Measurements from ENCODE around the gene PDE5A.
"Not testable (repeated sequence)": the region's sequence is repeated elsewhere in the genome, so short reads cannot be mapped to it uniquely, and the experiment has no call there.

PDE5A gene

DNA sequence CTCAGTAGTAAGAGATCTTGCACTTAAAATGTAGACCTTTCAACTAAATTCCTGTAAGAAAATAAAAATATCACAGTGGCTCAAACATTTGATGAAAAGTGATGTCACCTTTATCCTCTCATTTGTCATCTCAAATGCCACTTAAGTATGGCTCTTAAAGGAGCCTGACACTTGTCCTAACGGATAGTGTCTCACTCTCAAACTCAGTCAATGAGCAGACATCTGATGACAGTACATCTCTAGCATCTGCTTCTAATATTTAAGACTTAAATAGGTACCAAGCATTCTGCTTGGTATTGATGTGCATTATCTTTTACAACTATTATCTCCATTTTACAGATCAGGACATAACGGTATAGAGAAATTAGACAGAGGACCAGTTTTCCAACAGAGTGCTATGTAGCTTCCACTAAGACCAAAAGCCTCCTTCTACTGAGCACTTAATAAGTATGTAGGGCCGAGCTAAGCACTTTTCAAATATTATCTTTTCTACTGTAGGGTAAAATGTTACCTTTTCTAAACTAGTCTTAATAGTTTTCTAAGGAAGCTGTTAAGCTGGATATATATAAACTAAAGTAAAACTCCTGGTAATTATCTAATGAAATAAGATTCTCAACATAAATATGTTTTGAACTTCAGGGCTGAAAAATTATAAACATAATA is 110.2 kb downstream of the PDE5A start:
- no peak for DNase-seq

DNA sequence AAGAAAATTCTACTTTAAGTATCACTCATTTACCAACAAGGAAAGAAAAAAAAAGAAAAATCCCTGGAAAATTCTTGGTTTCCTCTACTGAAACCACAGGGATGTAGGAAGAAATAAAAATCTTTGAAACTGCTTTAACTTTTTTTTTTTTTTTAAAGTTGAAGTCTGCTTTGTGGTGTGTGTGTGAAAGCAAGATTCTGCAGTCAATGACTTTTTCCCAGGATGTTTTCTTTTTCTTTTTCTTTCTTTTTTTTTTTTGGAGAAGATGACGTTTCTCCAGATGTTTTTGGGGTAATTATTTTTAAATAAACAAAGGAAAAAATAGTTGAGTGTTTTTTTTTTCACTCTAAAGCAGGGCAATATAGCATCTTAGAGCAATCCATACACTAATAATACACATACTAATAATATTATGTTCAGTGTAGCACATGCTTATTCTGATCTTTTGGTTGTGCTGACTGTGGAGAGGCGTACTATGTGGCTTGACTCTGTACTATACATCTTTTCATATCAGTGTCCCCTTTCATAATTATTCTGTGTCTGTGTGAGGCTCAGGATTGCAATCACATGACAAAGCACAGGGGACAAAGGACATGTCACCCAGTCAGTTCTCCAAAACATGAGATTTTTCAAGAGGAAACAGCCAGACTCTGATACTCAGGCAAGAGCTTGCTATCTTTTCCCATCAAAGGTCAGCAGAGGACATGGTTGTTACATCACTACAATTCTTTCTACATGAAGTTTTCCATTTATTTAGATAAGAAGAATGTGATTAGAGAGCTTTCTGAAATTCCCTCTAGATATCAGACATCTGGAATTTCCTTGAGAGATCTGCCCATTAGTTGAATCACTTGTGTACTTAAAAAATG is 111.0 kb downstream of the PDE5A start:
- DNase-seq, result no peak

DNA sequence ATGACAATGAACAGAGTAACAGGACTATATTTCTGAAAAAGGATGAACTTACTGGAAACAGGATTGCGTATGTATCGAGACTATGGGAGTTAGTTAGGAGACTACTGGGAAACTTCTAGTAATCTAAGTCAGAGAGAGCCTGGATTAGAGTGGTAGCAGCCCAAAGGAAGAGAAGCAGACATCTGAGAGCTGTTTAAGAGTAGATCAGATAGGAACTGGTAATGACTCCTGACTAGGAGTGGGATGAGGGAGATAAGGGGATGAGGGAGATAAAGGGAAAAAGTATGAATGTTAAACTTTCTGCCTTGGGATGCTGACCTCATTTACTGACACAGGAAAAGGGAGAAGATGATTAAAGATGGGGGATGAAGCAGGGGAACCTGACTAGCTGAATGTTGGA is 116.2 kb downstream of the PDE5A start:
- DNase-seq, result no peak

DNA sequence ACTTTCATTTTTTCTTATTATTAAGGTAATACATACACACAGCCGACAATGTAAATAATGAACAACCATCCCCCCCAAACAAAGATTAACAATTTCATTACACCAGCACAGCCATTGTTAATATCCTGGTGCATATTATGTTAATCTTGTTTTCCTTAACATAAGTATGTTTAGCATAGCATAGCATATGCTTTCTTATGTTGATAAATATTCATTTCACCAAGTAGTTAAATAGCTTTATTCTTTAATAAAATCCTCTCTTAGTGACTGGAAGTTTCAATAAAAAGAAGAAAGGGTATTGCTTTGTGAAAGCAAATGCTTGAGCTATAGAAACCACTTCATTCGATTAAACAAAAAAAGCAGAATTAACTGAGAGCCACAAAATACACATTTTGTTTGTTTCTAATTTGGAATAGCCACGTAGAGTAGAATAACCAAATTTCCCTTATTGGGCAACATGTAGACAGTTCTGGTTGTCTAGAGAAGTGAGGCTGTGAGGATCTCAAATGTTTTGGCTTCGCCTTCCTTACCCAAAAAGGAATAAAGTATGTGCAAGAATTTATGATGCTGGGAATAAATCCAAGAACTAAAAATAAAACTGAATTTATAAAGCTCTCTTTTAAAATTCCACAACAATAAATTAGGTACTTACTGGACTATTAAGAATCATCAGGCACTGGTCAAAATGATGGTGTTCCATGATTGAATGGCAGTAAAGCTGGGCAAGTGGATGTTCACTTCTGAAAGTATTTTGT is 118.0 kb downstream of the PDE5A start:
- DNase-seq, result no peak

DNA sequence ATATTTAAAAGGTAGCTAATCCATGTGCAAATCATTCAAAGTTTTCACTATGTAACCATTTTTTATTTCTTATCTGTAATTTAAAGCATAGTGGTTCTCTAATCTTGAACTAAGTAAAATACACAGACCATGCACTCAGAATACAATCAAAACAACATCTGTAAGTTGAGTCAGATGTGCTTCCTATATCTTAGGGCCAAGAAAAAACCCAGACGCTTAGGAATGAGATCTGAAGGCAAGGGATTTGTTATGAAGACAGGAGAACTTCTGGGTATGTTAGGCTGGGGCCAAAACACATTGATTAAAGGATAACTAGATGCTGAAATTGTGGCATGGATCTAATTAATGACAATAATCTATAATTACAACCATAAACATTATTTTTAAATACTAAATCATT is 120.3 kb downstream of the PDE5A start:
- no peak for DNase-seq

DNA sequence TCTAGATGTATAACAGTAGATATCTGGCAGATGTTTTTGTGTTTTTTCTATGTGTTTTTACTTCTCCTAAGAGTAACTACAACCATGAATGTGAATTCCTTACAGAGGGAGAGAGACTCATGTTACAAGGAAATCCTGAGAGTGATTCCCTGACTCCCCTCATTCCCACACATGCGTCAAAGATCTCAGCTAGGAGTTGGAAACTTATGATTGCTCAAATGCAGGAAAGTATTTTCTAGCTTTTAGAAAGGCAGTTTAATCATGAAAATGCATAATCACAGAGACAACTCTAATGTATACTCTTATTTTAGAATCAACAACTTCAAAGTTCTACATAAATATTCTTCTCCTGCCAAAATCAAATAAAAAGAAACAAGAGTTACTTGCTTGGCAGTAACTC is 121.8 kb downstream of the PDE5A start:
- no peak for DNase-seq

DNA sequence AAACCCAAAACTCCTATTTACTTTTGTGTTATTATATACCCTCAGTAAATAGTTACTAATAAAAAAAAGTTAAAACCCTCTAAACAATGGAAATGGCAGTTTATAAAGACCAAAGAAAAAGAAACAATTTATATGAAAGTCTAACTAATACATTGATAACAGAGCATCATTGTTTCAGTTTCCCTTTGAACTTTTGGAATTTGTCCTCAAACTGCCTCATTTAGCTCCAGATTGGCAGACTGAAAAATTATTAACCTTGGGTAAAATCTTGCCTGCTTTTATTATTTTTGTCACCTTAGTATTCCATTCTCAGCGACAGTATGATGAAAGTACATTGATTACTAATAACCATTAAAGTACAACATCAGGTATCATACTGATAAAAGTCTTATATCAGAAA is 124.0 kb downstream of the PDE5A start:
- DNase-seq, result no peak

DNA sequence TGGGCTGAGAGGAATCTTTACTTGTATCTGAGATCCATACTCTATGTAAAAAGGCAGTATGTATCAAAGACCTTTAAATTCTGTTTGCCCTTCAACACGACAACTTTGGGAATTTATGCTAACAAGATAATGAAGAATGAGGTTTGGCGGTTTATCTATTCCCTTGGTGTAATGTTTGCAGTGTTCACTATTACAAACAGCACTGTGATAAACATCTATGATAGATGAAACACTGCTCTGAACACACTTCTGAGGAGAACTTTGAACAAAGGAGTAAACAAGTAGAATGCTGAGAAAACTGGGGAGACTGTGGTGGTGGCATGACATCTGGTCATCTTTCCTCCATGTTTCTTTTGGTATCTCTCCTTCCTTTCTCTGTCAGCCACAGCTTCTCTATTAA is 126.9 kb downstream of the PDE5A start:
- DNase-seq, result no peak

DNA sequence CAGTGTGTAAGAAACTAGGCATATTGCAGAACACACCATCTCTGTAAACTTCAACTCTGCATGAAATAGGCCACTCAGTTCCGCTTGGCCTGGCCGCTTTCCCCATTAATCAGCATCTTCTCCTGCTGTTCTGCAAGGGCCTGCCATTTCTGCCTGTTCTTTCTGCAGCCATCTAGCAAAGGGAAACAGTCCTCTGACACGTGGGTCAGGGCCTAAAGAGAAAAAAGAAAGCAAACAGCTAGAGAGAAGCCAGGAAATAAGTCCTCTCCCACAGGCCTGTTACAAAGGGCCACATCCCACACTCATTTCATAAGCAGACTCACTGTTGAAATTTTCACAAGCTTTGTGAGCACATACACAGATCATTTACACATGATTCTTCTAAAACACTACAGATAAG is 130.1 kb downstream of the PDE5A start:
- no peak for DNase-seq

DNA sequence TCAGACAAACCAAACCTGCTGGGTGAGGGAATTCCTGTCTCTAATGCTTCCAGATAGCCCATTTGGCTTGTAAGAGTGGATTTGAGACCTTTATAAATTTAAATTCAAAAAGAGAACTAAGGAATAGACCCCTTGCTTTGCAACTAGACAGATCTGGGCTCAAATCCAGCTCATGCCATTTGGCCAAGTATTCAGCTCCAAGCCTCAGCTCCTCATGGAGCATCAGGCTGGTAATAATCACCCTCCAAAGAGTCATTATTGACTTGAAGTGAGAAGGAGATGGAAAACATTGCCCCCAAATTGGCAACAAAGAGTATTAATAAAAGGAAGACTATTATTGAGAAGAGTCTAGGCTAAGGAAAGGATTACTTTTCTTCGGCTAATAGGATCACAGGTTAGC is 134.7 kb downstream of the PDE5A start:
- no peak for DNase-seq

DNA sequence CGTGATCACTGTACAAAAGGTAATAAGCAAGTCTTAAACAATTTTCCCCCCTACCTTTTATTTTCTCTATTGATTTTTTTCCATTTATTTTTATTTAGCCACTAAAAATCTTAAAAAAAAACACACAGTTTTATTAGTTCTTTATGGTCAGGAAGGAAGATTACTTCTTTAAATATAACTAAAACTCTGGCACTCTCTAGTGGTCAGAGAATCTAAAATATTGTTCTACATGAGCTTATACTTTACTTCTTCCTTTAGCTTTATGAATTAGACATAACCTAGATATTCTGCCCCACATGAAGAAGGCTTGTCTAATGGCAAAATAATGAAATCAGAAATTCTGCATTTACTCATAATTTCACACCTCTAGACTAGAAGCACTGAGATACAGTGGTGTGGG is 135.2 kb downstream of the PDE5A start:
- DNase-seq, result no peak

DNA sequence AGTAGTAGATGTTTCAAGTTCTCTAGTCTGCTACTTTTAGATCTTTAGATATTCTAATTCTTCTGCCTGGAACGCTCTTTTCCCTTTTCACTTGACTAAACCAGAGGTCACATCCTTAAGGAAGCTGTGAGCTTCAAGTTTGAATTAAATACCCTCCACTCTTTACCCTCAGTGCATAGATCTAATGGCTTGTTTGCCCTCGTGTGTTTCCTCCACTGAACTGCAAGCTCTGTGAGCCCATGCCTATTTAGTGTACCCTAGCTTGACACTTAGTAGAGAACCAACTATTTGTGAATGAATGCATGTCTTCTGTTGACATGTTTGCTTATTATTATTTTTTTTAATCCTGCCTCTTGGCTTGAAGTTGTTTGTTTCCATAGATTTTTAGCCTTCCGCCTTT is 138.3 kb downstream of the PDE5A start:
- DNase-seq, result no peak

DNA sequence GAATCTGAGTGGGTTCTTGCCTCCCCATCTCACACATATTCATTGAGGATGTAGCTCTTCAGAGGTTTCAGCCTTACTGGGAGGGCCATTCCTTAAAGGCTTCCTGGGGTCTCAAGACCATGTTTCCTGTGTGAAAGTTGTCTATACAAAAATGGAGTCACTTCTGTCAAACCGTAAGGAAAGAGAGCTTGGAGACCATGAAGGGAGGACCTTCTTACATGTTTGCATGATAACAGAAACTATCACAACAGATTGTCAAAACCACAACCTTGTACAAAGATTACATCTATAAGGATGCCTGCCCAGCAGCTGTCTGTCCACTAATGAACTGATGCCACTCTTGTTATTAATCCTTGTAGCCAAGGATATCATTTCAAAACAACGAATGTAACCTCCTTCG is 139.3 kb downstream of the PDE5A start:
- DNase-seq, result no peak

DNA sequence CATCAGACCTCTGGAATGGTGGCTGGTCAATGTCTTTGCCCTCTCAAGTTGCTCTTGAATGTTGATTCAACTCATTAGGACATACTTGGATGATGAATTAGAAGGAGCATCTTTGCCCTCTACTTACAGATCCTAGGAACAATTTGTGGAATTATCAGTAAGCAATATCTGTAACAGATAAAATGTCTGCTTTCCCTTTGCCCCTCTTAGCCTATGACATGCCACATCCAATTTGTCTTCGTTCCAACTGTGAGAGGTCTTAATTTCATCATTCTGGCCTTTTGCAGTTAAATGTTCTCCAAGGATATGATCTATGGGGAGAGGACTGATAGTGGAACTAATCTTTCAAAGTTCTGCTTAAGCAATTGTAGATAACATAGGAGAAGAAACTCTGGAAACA is 148.3 kb downstream of the PDE5A start:
- no peak for DNase-seq

DNA sequence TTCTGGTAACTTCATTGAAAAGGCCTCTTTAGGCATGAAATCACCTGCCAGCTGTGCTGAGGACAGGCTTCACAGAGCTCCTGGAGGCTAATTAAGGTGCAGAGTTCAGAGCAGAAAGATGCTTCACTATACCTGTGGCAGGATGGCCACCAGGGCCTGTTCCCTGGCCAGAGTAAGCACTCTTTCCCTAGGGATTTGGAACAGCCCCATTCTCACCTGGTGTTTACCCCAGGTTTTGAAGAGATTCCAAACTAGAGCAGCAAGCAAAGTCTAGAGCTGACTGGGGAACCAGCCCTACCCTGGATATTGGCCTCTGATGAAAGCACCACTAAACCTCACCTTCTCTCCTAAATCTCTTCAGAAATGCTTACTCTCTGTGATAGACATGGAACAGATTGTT is 148.8 kb downstream of the PDE5A start:
- DNase-seq, result no peak

DNA sequence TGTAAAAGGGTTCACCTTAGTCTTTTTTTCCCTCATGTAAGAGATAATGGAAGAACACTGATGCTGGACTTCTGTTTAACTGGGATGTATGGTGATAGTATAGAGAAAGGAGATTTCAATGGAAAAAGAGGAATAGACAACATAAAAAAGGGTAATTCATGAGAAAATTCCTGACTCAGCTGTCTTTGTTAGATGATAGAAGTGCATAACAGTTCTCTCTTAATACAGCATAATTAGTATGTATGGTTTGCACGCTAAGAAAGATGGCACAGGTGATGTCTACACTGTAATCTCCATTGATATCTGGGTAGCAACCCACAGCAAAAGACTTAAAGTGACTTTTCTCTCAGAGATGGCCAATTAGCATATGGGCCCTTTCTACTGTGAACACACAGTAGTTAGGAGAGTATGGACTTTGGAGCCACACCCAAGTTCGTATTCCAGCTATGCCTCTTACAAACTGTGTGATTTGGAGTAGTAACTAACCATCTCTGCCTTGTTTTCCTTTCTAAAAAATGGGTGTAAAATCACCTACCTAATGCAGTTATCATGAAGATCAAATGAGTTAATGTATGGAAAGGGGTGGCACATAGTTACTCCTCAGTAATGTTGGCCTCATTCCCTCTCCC is 149.3 kb downstream of the PDE5A start:
- no peak for DNase-seq

DNA sequence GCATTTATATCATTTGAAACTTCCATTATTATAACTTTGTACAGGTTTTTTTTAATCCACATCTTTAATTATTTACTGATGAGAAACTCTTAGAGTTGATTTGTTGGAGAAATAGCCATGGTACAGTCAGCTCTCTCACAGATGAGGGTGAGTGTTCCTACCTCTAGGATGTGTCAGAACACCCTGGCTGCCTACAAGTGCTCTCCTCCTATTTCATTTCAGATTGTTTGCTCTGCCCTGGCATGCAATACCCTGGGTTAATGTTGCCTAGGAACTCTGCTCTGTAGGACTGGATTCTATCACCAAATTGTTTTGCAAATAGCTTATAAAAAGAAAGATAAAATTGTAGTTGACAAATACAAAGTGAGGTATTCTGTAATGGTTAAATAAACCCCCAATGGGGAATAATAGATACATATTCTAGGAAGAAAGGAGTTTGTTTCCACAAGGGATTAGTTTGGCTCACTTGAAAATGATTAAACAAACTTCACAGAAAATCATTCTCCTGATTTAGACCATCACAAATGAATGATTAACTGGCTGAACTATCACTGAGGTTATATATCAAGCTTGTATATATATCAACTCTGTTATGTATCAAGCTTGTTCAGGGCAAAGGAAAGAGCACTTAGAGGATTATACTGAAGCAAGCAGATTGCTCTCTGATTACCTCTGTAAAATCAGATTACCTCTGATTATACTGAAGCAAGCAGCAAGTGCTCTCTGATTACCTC is 150.0 kb downstream of the PDE5A start:
- DNase-seq, result no peak

DNA sequence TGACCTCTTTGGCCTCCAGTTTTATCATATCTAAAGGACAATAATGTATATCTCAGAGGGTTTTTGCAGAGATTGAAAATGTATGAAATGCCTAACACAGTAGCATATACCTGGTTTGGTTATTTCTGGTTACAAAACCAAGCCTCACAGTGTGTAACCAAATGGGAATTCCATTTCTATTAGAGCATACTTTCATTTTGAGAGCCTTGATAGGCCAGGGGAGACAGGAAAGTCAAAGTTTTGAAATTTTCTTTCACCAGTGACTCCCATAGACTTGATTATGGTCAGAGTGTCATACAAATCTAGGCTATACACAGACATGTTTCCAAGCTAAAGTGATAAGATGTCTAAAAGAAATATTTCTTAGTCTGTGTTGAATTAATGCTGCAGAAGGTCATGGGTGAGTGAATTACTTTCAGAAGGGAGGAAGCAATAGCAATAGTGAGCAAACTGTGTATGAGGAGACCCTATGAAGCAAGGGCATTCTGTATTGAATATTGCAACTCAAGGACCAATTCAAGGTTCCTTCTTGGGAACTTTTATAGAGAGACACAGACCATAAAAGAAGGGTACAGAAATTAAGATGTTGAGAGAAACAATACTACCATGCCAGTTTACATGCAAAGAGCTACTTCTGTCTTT is 151.1 kb downstream of the PDE5A start:
- DNase-seq, result no peak

DNA sequence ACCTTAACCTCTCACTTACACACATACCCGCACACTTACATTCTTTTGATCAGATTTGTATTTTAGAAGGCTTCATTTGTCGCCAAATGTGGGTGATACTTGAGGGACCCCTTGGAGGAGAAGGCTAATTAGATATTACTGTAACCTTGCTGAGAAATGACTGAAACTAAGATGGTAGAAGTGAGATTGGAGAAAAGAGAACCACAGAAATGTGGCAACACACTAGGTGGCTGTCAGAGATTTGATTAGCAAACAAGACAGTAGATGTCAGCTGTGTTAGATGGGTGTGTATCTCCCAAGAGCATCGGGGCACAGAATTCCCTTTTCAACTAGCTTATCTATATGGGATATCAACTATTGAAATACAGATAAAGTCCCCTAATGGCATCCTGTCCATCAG is 157.3 kb downstream of the PDE5A start:
- no peak for DNase-seq

DNA sequence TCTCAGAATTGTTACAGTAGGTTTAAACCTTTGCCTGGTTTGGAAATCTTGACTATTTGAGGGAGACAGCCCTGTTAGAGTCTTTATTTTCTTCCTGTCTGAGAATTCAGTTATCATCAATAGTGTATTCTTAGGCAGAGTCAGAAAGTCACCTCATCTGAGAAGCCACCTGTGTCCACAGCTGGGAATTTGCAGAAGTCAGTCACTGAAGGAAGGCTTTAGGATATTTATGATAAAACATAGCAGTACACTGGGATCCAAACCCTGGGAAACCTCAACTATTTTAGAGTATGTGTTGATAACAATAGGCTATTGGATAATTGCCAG is 157.9 kb downstream of the PDE5A start:
- not testable (repeated sequence) for DNase-seq

DNA sequence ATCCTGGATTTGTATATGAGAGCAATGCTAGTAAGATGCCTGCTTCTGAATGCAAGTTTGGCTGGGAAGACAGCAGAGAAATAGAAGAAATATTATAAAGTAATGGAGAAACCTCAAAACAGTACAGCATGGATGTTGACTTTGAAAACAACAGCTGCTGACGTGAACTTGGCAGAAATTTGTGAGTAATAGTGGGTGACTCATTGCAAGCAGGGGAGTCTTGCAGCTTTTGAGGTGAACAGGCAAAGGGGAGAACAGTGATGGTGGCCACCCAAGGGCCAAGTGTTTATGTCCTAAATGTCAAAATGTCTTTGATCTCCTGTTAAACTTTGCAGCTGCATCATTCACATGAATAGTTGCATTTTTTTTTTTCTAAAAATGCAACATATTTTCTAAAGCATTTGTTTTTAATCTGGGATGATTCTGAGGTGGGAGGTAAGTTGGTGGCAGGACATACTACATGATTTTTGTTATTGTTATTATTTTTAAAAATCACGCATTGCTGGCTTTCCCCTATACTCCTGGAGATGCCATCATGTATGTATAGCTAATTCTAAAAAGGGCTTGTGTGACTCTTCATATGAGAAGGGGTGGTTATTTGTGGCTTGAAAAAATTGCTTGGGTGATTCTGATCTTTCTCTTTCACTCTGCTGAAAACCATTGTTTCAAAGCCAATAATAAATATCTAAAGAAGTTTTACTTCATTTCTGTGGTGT is 158.4 kb downstream of the PDE5A start:
- not testable (repeated sequence) for DNase-seq

DNA sequence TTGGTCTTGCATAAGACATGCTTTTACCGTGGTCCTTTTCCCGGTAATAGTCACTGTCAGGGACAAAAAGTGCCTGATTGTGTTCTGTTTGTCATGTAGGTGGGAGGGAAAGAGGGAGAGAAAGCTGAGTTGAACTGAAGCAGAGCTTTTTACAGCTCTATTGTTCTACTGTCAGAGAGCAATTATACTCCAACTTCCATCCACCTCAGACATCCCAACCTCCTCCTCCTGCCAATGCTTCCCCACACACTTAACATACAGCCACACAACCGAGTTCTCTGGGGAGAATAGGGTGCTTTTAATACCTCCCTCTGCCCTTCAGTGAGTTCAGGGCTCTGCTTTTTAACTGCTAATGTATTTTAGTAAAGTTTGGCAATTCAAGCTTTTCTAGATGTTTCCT is 159.6 kb downstream of the PDE5A start:
- not testable (repeated sequence) for DNase-seq

Measured in right forelimb (tissue), 1 donor.